GM03348 (cell line): ENCODE data around the gene SRMS.
A peak's percentile ranks its signal among the peaks of the same experiment; 100 is the strongest.
"Not testable (repeated sequence)": the region's sequence is repeated elsewhere in the genome, so short reads cannot be mapped to it uniquely, and the experiment has no call there.

Experiments
- DNase-seq: peaks from one replicate; pipeline ENCODE4 v3.0.0; 2012; ENCODE audit warnings: low spot score

Gene SRMS

GRCh38 chr20:63565699-63566335 is 18.3 kb upstream of the SRMS start:
- no peak for DNase-seq

GRCh38 chr20:63565021-63565698 is 17.6 kb upstream of the SRMS start:
- DNase-seq: no peak

GRCh38 chr20:63564036-63564810 is 16.7 kb upstream of the SRMS start:
- no peak for DNase-seq

GRCh38 chr20:63563225-63563935 is 15.8 kb upstream of the SRMS start:
- DNase-seq: no peak

- no peak for DNase-seq
Observed at GRCh38 chr20:63562461-63563224, 15.1 kb upstream of the SRMS start.

- DNase-seq: no peak
Observed at GRCh38 chr20:63561624-63562396, 14.3 kb upstream of the SRMS start.

DNA sequence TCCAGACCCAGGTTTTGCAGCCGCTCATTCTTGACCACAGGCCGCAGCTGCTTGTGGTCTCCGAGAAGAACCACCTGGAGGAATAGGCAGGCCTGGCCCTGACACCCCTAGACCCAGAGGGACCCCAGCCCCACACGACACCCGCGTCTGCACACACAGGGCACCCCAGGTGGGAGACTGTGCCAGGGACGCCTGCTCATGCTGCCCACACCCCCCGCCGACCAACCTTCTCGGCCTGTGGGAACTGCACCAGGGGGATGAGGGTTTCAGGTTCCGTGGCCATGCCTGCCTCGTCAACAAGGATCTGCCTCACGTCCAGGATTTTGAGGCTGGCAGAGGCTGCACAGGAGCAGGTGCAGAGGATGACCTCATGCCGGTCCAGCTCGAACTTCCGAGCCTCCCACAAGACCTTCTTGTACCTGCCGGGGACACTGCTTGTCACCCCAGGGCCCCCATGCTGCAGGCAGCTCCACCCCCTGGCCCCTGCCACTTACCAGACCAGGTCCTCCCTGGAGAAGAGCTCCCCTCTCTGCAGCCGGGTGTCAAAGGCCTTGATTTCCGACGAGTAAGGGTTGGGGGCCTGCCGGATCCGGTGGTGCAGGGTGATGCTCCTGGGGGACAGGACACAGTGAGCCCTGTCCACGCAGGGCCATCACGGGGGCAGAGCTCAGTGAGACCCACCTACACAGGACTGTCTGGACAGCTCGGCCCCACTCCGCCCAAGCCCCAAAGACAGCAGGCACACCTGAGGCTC is 13.5 kb upstream of the SRMS start:
- DNase-seq: no peak

DNA sequence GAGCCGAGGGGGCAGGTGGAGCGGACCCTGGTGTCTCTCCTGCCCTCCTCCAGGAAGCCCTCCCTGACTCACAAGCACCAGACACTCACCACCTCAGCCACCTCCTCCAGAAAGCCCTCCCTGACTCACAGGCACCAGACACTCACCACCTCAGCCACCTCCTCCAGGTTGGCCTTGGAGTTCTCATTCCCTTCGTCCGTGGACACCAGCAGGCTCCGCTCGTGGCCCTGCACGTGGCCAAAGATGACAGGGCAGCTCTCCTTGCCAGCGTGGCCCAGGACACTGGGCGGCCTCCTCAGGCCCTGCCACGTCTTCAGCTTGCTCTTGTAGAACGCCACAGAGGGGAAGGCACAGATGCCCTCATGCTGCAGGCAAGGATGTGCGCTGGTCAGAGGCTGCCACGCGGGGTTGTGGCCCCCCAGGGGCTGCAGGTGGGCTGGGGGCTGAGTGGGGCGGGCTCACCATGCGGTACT is 12.8 kb upstream of the SRMS start:
- no peak for DNase-seq

DNA sequence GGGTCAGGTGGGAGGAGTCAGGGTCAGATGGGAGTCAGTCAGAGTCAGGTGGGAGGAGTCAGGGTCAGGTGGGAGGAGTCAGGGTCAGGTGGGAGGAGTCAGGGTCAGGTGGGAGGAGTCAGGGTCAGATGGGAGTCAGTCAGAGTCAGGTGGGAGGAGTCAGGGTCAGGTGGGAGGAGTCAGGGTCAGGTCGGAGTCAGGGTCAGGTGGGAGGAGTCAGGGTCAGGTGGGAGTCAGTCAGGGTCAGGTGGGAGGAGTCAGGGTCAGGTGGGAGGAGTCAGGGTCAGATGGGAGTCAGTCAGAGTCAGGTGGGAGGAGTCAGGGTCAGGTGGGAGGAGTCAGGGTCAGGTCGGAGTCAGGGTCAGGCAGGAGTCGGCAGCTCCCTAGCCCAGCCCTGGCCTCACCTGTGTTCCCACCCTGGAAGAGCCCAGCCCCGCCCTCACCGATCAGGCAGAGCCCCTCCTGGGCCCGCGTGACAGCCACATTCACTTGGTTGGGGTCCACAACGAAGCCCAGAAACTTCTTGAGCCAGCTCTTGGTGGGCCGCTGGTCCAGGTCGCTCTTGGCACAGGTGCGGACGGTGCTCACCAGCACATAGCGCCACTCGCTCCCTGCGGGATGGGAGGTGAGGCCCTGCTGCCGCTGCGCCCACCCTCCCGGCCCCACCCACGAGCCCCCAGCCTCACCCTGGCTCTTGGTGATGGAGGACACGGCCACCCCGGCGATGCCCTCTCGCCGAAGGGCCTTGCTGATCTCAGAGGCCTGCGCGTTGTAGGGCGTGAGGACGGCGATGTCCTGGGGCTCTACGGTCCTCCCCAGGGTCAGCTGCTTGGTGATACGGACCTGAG is 12.2 kb upstream of the SRMS start:
- DNase-seq: not testable (repeated sequence)

- no peak for DNase-seq
Observed at GRCh38 chr20:63558804-63559484, 11.4 kb upstream of the SRMS start.

DNA sequence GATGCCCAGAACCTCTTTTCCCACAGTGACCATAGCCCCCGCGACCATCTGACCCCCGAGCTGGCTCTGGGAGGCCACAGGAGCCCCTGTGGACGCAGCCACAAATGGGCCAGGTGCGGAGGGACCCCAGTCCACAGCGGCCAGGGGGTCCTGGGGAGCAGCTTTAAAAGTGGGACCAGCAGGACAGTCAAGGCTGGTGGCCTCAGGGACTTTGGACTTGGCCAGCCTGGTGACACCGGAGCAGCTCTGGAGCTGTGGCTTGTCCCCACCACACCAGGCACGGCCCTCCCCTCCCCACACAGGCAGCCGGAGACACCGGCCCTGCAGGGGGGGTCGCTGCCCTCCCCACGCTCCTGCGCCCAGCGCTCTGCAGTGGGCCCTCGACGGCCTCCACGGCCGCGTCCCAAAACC is 9.9 kb upstream of the SRMS start:
- DNase-seq: no peak

DNA sequence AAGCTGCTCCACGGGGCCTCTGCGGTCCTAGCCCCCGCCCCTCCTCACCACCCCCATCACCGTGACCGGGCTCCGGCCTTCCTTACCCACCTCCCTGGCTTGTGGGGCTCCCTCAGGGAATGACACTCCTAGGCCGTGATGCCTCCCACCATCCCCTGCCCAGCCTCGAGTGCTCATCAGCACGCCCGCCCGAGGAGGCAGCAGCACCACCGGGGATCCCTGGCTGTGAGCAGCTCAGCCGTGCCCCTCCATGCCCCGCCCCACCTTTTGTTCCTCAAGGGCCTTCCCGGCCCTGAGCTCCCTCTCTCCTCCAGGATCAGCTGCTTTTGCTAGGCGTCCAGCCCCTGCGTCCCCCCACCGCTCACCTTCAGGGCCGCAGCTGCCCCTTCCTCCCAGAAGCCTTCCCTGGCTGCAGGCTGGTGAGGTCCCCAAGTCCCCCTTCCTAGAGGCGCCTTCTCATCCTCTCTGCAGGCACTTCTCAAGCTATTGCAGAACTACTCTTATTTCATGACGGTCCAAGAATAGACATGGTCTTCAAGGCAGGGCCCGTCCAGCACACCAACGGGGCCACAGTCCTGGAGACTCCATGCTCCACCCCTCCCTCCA is 9.4 kb upstream of the SRMS start:
- DNase-seq: no peak

GRCh38 chr20:63555661-63556381 is 8.3 kb upstream of the SRMS start:
- no peak for DNase-seq

- no peak for DNase-seq
Observed at GRCh38 chr20:63554361-63555278, 7.1 kb upstream of the SRMS start.

DNA sequence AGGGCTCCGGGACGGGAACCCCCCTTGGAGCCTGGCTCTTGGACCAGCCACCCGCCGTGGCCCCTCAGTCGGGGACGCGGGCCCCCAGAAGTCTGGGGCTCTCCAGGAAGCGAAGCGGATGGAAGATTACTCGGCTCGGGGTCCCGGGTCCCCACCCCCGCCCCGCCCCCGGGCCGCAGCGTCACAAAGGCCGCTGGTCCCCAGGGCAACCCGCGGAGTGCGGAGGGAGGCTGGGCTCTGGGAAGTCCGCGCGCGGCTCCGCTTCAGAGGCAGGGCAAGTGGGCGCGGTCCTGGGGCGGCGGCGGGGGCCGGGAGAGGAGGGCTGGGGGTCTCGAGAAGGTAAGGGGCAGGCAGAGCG is 6.4 kb upstream of the SRMS start, which contains the start of gene FNDC11:
FNDC11 (plus strand) TSS at position 227 of the 358 bp plus-strand sequence. CDS start 1,505 bp downstream, outside the sequence.
- peak; percentile 58 for DNase-seq

- peak; percentile 95 for DNase-seq
Observed at GRCh38 chr20:63553251-63553932, 5.8 kb upstream of the SRMS start.
